Neural crest cell (in vitro differentiated cells): ENCODE measurements around the gene ZNF680. TPM values are rescaled to one million over a fixed set of nuclear protein-coding genes. Genes with fewer than 3 reads are reported as not detected.

Source experiments
- DNase-seq: peaks from one replicate; pipeline ENCODE4 v3.0.0; 2021; ENCODE audit warnings: low read depth, mixed read lengths, low spot score
- H3K27ac Mint-ChIP-seq: one replicate; pipeline ENCODE4 v1.8.0; 2021; ENCODE audit warnings: mild to moderate bottlenecking, mixed read lengths; ENCODE audit not compliant: unreplicated experiment
- H3K27me3 Mint-ChIP-seq: 2 replicates; pipeline ENCODE4 v1.8.0; 2021; ENCODE audit warnings: low read depth, mild to moderate bottlenecking, mixed read lengths
- H3K36me3 Mint-ChIP-seq: 2 replicates; pipeline ENCODE4 v1.8.0; 2021; ENCODE audit warnings: low read depth, mild to moderate bottlenecking, mixed read lengths
- H3K4me1 Mint-ChIP-seq: 2 replicates; pipeline ENCODE4 v1.8.0; 2021; ENCODE audit warnings: mixed read lengths
- H3K4me3 Mint-ChIP-seq: one replicate; pipeline ENCODE4 v1.8.0; 2021; ENCODE audit warnings: mild to moderate bottlenecking, mixed read lengths
- H3K9me3 Mint-ChIP-seq: 2 replicates; pipeline ENCODE4 v1.8.0; 2021; ENCODE audit warnings: mixed read lengths
- total RNA-seq: library from RNA; stranded (reverse); gene quantifications from 2 replicates; pipeline ENCODE4 v1.2.1, GENCODE V29; 2021
- TF ChIP-seq, protein P1 (sequence below): fragments of 200-600 bp; sonication (generic); conservative IDR thresholded peaks from 2 replicates; pipeline ENCODE4 v1.5.0; 2021; ENCODE audit warnings: antibody characterized with exemption, mild to moderate bottlenecking

The ZNF680 gene
- total RNA-seq, 1 donor from 2014 or later = 18.0 TPM

DNA sequence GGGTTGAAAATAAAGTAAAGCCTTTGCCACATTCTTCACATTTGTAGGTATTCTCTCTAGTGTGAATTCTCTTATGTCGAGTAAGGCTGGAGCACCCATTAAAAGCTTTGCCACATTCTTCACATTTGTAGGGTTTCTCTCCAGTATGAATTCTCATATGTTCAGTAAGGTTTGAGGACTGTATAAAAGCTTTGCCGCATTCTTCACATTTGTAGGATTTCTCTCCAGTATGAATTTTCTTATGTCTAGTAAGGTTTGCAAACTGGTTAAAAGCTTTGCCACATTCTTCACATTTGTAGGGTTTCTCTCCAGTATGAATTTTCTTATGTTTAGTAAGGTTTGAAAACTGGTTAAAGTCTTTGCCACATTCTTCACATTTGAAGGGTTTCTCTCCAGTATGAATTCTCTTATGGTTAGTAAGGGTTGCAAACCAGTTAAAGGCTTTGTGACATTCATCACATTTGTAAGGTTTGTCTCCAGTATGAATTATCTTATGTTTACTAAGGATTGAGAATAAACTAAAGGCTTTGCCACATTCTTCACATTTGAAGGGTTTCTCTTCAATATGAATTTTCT is 41.4 kb downstream of the ZNF680 start:
- H3K4me1 Mint-ChIP-seq = no peaks in the 10 kb centered on the region
- no peak overlapping the region for H3K4me3 Mint-ChIP-seq
- H3K36me3 Mint-ChIP-seq = peaks cover 71% of the 10 kb centered on the region

DNA sequence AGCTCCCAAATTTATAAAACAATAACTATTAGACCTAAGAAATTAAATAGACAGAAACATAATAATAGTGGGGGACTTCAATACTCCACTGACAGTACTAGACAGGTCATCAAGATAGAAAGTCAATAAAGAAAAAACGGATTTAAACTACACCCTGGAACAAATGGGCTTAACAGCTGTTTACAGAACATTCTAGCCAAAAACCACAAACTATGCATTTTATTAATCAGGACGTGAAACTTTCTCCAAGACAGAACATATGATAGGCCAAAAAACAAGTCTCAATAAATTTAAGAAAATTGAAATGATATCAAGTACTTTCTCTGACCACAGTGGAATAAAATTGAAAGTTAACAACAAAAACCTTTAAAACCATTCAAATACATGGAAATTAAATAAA is 46.4 kb downstream of the ZNF680 start:
- peaks cover 68% of the 10 kb centered on the region for H3K36me3 Mint-ChIP-seq
- no peak overlapping the region for H3K4me3 Mint-ChIP-seq
- no peaks in the 10 kb centered on the region for H3K27me3 Mint-ChIP-seq
- H3K4me1 Mint-ChIP-seq = no peaks in the 10 kb centered on the region
- H3K27ac Mint-ChIP-seq = no peak overlapping the region
- no peak for DNase-seq
- TF ChIP-seq, protein P1, sequence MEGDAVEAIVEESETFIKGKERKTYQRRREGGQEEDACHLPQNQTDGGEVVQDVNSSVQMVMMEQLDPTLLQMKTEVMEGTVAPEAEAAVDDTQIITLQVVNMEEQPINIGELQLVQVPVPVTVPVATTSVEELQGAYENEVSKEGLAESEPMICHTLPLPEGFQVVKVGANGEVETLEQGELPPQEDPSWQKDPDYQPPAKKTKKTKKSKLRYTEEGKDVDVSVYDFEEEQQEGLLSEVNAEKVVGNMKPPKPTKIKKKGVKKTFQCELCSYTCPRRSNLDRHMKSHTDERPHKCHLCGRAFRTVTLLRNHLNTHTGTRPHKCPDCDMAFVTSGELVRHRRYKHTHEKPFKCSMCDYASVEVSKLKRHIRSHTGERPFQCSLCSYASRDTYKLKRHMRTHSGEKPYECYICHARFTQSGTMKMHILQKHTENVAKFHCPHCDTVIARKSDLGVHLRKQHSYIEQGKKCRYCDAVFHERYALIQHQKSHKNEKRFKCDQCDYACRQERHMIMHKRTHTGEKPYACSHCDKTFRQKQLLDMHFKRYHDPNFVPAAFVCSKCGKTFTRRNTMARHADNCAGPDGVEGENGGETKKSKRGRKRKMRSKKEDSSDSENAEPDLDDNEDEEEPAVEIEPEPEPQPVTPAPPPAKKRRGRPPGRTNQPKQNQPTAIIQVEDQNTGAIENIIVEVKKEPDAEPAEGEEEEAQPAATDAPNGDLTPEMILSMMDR = no peak
- peaks cover 30% of the 10 kb centered on the region for H3K9me3 Mint-ChIP-seq

More for the DNA sequence above, 41.4 kb downstream of the ZNF680 start:
- H3K9me3 Mint-ChIP-seq = peaks cover 34% of the 10 kb centered on the region
- DNase-seq = no peak
- no peaks in the 10 kb centered on the region for H3K27me3 Mint-ChIP-seq
- TF ChIP-seq, protein P1 = no peak
- no peak overlapping the region for H3K27ac Mint-ChIP-seq

DNA sequence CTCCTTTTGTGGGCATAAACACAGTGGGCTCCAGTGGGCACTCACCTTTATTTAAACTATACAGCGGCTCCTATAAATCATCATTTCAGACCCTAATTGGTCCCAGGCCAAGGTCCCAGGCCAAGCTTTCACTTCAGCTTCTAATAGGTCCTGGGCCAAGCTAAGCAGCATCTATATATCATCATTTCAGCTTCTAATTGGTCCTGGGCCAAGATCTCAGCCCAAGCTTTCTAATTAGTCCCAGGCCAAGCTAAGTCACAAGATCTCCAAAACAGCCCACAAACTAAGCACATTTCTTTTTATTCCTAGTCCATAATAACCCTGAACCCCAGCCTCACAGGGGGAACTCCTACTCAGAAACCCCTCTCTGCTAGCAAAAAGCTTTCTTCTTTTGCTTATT is 47.1 kb downstream of the ZNF680 start:
- peaks cover 24% of the 10 kb centered on the region for H3K9me3 Mint-ChIP-seq
- no peak for DNase-seq
- H3K4me3 Mint-ChIP-seq = no peak overlapping the region
- H3K27ac Mint-ChIP-seq = no peak overlapping the region
- TF ChIP-seq, protein P1 = no peak
- no peaks in the 10 kb centered on the region for H3K27me3 Mint-ChIP-seq
- peaks cover 64% of the 10 kb centered on the region for H3K36me3 Mint-ChIP-seq
- no peaks in the 10 kb centered on the region for H3K4me1 Mint-ChIP-seq

DNA sequence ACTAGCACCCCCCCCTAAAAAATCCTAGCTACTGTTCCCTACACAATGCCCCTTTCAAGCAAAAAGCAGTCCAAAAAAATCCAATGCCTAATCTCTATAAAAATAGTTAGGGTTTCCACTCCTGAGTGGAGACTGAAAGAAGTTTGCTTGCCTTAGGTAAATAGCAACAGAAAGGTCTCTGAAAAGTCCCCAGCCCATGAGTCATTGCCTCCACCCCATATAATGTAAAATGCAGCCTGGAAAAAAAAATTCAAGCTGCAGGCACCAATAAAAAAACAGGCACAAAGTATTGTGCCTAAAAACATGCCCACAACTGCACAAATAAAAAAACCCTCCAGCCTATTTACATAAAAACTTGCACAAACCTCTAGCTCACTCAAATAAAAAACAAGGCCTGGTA is 47.5 kb downstream of the ZNF680 start:
- no peak for DNase-seq
- Mint-ChIP-seq H3K36me3 (peaks cover 60% of the 10 kb centered on the region), H3K4me3 (no peak overlapping the region), H3K9me3 (peaks cover 22% of the 10 kb centered on the region), H3K27me3 (no peaks in the 10 kb centered on the region), H3K27ac (no peak overlapping the region), H3K4me1 (no peaks in the 10 kb centered on the region)
- TF ChIP-seq, protein P1 = no peak

DNA sequence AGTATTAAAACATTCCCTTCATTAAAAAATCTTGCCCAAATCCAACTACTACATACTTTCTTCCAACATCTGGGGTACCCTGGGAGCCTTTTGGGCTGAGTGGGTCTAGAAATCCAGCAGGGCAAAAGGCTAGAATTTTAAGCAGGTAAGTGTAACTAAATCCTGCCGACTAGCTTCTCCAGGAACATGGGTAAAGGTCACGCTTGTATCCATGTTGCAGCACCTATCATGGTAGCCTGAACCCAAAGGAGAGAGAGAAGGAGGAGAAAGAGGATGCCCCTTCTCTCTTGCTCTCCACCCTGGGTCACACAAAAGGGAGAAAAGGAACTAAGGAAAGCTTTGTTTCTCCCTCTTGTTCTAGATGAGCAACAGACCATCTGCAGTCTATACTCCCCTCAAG is 53.3 kb downstream of the ZNF680 start:
- H3K27ac Mint-ChIP-seq = no peak overlapping the region
- TF ChIP-seq, protein P1 = no peak
- DNase-seq = no peak
- no peak overlapping the region for H3K4me3 Mint-ChIP-seq
- peaks cover 42% of the 10 kb centered on the region for H3K36me3 Mint-ChIP-seq
- H3K27me3 Mint-ChIP-seq = no peaks in the 10 kb centered on the region
- peaks cover 22% of the 10 kb centered on the region for H3K9me3 Mint-ChIP-seq
- no peaks in the 10 kb centered on the region for H3K4me1 Mint-ChIP-seq
